Keratinocyte (primary cell): ENCODE measurements around the gene MIA2. TPM values are rescaled to one million over a fixed set of nuclear protein-coding genes. Genes with fewer than 3 reads are reported as not detected.

Source experiments
- DNase-seq: peaks from one replicate; pipeline ENCODE4 v3.0.0-alpha.2; 2011; ENCODE audit warnings: low read depth, missing footprints, low spot score
- FAIRE-seq: peaks from 2 replicates; lab custom pipeline; 2011; peaks lifted over from hg19 to GRCh38; lab: Jason Lieb, UNC
- H2AFZ ChIP-seq: 2 replicates; pipeline ENCODE4 v1.6.0; 2012; ENCODE audit warnings: low read length, control low read depth, inconsistent platforms; ENCODE audit not compliant: control insufficient read depth
- H3K27ac ChIP-seq: 2 replicates; pipeline ENCODE4 v1.5.1; 2011; ENCODE audit warnings: low read length; ENCODE audit not compliant: control insufficient read depth, insufficient read depth
- H3K27me3 ChIP-seq: 3 replicates; pipeline ENCODE4 v1.6.0; 2011; ENCODE audit warnings: low read length; ENCODE audit not compliant: control insufficient read depth, insufficient read depth; ENCODE audit errors: extremely low read depth
- H3K36me3 ChIP-seq, 2 experiments: 2 replicates in 1 of 2; 3 replicates in 1 of 2; pipeline ENCODE4 v1.5.1; 2011; ENCODE audit warnings: low read length in 2 of 2, mild to moderate bottlenecking in 1 of 2; ENCODE audit not compliant: control insufficient read depth in 2 of 2, insufficient read depth in 2 of 2; ENCODE audit errors: extremely low read depth in 1 of 2
- H3K4me1 ChIP-seq: 3 replicates; pipeline ENCODE4 v1.5.1; 2011; ENCODE audit warnings: low read length; ENCODE audit not compliant: control insufficient read depth, insufficient read depth; ENCODE audit errors: extremely low read depth
- H3K4me2 ChIP-seq: 3 replicates; pipeline ENCODE4 v1.6.0; 2011; ENCODE audit warnings: low read depth, low read length; ENCODE audit not compliant: control insufficient read depth, insufficient read depth; ENCODE audit errors: extremely low read depth
- H3K4me3 ChIP-seq, 3 experiments: fragments of 200-600 bp in 1 of 3; sonication (generic) in 1 of 3; 2 replicates in 2 of 3; 3 replicates in 1 of 3; pipeline ENCODE4 v1.5.1; 2011 to 2016; ENCODE audit warnings: low read length in 3 of 3, mild to moderate bottlenecking in 3 of 3, control low read depth in 2 of 3, inconsistent platforms in 1 of 3, low read depth in 1 of 3, mixed read lengths in 1 of 3, mixed run types in 1 of 3, moderate library complexity in 1 of 3; ENCODE audit not compliant: control insufficient read depth in 2 of 3, insufficient read depth in 2 of 3; ENCODE audit errors: extremely low read depth in 1 of 3
- H3K79me2 ChIP-seq: 2 replicates; pipeline ENCODE4 v1.6.0; 2012; ENCODE audit warnings: low read length; ENCODE audit not compliant: control insufficient read depth, insufficient read depth
- H3K9ac ChIP-seq: 3 replicates; pipeline ENCODE4 v1.6.0; 2011; ENCODE audit warnings: low read length; ENCODE audit not compliant: control insufficient read depth, insufficient read depth; ENCODE audit errors: extremely low read depth
- H3K9me1 ChIP-seq: 3 replicates; pipeline ENCODE4 v1.6.0; 2011; ENCODE audit warnings: low read length; ENCODE audit not compliant: control insufficient read depth, insufficient read depth; ENCODE audit errors: extremely low read depth
- H3K9me3 ChIP-seq: 2 replicates; pipeline ENCODE4 v1.5.1; 2012; ENCODE audit warnings: low read depth, low read length; ENCODE audit not compliant: control insufficient read depth
- H4K20me1 ChIP-seq: 3 replicates; pipeline ENCODE4 v1.6.0; 2011; ENCODE audit warnings: low read length; ENCODE audit not compliant: control insufficient read depth, insufficient read depth; ENCODE audit errors: extremely low read depth
- EZH2 ChIP-seq: IDR thresholded peaks from one replicate; pipeline ENCODE4 v1.6.1; 2012; ENCODE audit warnings: inconsistent platforms, mild to moderate bottlenecking, low read length, moderate library complexity
- dilution Hi-C: fragments of 300-500 bp; cut with MboI; formaldehyde crosslinking; loops from one replicate; pipeline ENCODE4 v1.7.0; 2020; ENCODE audit warnings: low sequenced_read_pairs; ENCODE audit not compliant: extremely low pct_ligation_motif_present
- polyA plus RNA-seq, 5 experiments: library from polyadenylated mRNA; depleted of rRNA in 3 of 5; stranded (reverse) in 3 of 5; stranded (forward) in 1 of 5; unstranded in 1 of 5; fragments of >200 nt; gene quantifications; 1 replicate in 1 of 5; 2 replicates in 3 of 5; 3 replicates in 1 of 5; pipeline versions ENCODE4 v1.2.1 to v1.2.3, GENCODE V29; 2011 to 2012; ENCODE audit warnings: missing spikeins in 2 of 5, low read depth in 1 of 5, low replicate concordance in 1 of 5
- TF ChIP-seq, protein P1 (sequence below), 3 experiments: IDR thresholded peaks in 1 of 3; conservative IDR thresholded peaks in 1 of 3; optimal IDR thresholded peaks in 1 of 3; 2 replicates in 2 of 3; 3 replicates in 1 of 3; pipeline versions ENCODE3 to v1.5.1; 2011; ENCODE audit warnings: low read length in 3 of 3, mild to moderate bottlenecking in 3 of 3, moderate library complexity in 2 of 3, control low read depth in 1 of 3, inconsistent platforms in 1 of 3; ENCODE audit not compliant: insufficient read depth in 2 of 3; ENCODE audit errors: extremely low read depth in 1 of 3

MIA2 gene
- polyA plus RNA-seq, 1 donor (not counting 4 experiments of a cell fraction or from before 2014, with no cell fraction given): 21.9 TPM

DNA sequence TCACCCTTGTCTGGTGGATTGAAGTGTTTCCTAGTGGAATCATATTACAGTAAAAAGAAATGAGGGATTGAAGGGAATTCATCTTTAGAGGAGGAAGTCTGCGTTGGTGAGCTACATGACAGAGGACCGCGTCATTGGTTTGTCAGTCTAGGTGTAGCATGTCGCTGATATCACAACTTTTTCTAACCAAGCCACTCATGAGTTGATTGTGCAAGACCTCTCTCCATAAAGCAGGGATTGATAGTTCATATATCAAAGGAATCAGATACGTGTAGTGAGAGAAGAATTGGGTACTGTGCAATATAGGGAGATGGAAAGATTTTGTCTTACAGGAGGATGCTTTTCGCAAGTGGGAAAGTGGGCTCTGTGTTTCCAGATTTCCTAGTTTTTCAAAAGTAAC is 201.5 kb downstream of the MIA2 start:
- Histone ChIP-seq H3K9me1 (no peaks in the 10 kb centered on the region), H3K4me1 (peaks cover 10% of the 10 kb centered on the region), H3K9ac (no peak overlapping the region), H3K4me3 (no peak overlapping the region), H3K4me2 (no peak overlapping the region), H3K9me3 (no peaks in the 10 kb centered on the region), H3K27me3 (no peaks in the 10 kb centered on the region), H3K79me2 (peaks cover 10% of the 10 kb centered on the region), H3K27ac (no peak overlapping the region), H4K20me1 (no peaks in the 10 kb centered on the region), H3K36me3 (no peaks in the 10 kb centered on the region), H2AFZ (no peak overlapping the region)
- FAIRE-seq (no peak), DNase-seq (no peak)
- TF ChIP-seq EZH2: no peak
- TF ChIP-seq, protein P1, sequence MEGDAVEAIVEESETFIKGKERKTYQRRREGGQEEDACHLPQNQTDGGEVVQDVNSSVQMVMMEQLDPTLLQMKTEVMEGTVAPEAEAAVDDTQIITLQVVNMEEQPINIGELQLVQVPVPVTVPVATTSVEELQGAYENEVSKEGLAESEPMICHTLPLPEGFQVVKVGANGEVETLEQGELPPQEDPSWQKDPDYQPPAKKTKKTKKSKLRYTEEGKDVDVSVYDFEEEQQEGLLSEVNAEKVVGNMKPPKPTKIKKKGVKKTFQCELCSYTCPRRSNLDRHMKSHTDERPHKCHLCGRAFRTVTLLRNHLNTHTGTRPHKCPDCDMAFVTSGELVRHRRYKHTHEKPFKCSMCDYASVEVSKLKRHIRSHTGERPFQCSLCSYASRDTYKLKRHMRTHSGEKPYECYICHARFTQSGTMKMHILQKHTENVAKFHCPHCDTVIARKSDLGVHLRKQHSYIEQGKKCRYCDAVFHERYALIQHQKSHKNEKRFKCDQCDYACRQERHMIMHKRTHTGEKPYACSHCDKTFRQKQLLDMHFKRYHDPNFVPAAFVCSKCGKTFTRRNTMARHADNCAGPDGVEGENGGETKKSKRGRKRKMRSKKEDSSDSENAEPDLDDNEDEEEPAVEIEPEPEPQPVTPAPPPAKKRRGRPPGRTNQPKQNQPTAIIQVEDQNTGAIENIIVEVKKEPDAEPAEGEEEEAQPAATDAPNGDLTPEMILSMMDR (optimal IDR thresholded peaks at IDR 0.05 in 1 of 3, IDR thresholded peaks at IDR 0.05 in 1 of 3, conservative IDR thresholded peaks at IDR 0.05 in 1 of 3; ENCODE audit: extremely low read depth in 1 of 3, insufficient read depth in 2 of 3, low read length in 3 of 3): no peak
- dilution Hi-C loops: no loop called here

Other genes with a start within 250 kb of the MIA2 start
- gene SEC23A, start 130.7 kb upstream of the MIA2 start, polyA plus RNA-seq: 61.4 to 79.6 TPM (median 69.0 TPM) in 3 replicates
- 15.2 to 28.7 TPM (median 17.7 TPM) in 3 replicates for gene GEMIN2, start 119.6 kb upstream of the MIA2 start, polyA plus RNA-seq
- 16.2 to 21.7 TPM (median 18.4 TPM) in 3 replicates for gene TRAPPC6B, start 63.6 kb upstream of the MIA2 start, polyA plus RNA-seq
- 14.8 to 30.6 TPM (median 16.2 TPM) in 3 replicates for gene PNN, start 58.7 kb upstream of the MIA2 start, polyA plus RNA-seq
- gene FBXO33, start 198.5 kb downstream of the MIA2 start, polyA plus RNA-seq: 6.6 to 12.0 TPM (median 8.4 TPM) in 3 replicates